PC-9 (cell line): ENCODE measurements around the gene FMR1NB.

Source experiments
- CTCF ChIP-seq: fragments of 200-600 bp; sonication (generic); conservative IDR thresholded peaks from 2 replicates; pipeline ENCODE4 v1.6.1; 2017; ENCODE audit warnings: mixed run types, antibody characterized with exemption, mild to moderate bottlenecking, moderate library complexity
- EZH2 ChIP-seq: fragments of 200-600 bp; sonication (generic); IDR thresholded peaks from 2 replicates; pipeline ENCODE4 v1.8.0; 2017; ENCODE audit warnings: antibody characterized with exemption, low read depth

- TF ChIP-seq CTCF (no peak), EZH2 (no peak)
These were observed 54.2 kb downstream of the FMR1NB start for GRCh38 chrX:148035380-148035779.
